GM18519 (cell line): ENCODE results near the gene SHPK.

Experiments used
- ATAC-seq: cut with Tn5 transposase; IDR thresholded peaks from one replicate; pipeline ENCODE4 v1.9.1; 2021; ENCODE audit warnings: mild to moderate bottlenecking, moderate library complexity; ENCODE audit not compliant: unreplicated experiment, low FRiP score

The SHPK gene

DNA sequence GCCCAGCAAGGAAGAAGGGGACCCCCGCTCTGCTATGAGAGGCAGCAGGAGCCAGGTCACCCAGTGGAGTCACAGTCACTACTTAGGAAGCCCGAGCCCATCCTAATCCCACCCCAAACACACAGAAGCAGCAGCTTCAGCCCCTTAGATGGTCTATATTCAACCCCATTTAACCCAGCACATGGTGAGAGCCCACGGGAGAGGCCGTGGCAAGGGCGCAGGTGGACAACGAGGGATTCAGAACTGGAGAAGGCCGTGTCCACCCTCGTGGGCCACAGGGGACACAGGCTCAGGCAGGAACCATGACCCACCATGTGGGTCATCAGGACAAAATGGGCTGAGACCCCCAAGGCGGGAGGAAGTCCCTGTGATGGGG, 76.8 kb downstream of the SHPK start:
- ATAC-seq, result no peak

DNA sequence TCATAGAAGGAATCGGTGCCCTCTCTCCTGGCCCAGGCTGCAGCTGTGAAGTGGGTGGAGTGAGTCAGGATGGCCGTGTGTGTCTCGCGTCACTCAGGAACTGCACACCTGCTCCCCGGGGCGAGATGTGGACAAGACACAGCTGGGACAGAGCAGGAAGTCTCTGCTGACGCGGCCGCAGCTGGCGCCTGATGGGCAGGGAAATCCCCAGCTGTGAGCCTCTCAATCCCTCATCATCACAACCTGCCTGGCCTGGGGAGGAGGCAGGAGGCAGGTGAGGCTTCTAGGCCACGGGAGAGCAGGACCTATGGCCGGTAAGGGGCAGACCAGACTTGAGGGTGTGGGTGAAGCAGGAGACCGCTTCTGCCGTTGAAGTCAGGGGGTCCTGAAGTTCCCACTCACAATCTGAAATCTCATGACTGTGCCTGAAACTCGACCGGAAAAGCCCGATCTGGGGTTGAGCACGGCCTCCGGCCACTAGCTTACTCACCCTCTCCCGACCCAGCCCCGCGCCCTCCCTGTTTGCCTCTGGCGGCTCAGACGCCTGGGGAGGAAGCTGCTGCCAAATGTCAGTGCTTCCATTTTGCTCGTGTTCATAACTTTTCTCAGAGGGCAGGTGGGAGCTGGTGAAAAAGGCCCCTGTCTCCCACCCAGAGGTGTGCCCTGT, 77.3 kb downstream of the SHPK start:
- peak; percentile 43 for ATAC-seq
